ENCODE data around the gene ELFN2. TPM values are rescaled to one million over a fixed set of nuclear protein-coding genes. Genes with fewer than 3 reads are reported as not detected.

ELFN2 gene
- total RNA-seq, 1 donor from 2014 or later, result 0.82 TPM

GRCh38 chr22:37353839-37354238, 73.4 kb downstream of the ELFN2 start:
- Histone ChIP-seq H3K9me3 (ENCODE audit: low read depth) (no peaks in the 10 kb centered on the region), H3K36me3 (no peaks in the 10 kb centered on the region), H3K4me3 (no peak overlapping the region), H3K79me2 (ENCODE audit: low read depth) (no peaks in the 10 kb centered on the region), H3K27me3 (no peaks in the 10 kb centered on the region), H3K9ac (no peak overlapping the region), H2AFZ (replicated peaks) (no peak overlapping the region), H3K4me1 (peaks cover 4% of the 10 kb centered on the region), H3K27ac (no peak overlapping the region), H3K4me2 (no peak overlapping the region), H3F3A (ENCODE audit: low read depth) (no peaks in the 10 kb centered on the region), H4K20me1 (ENCODE audit: low read depth) (no peaks in the 10 kb centered on the region)
- Mint-ChIP-seq H3K4me3 (no peak overlapping the region), H3K27me3 (ENCODE audit: insufficient read depth, low read depth) (peaks cover 13% of the 10 kb centered on the region), H3K9me3 (no peaks in the 10 kb centered on the region), H3K36me3 (no peaks in the 10 kb centered on the region), H3K27ac (no peak overlapping the region), H3K4me1 (peaks cover 5% of the 10 kb centered on the region)
- DNase-seq (ENCODE audit: low spot score), result no peak
- TF ChIP-seq EZH2phosphoT487 (IDR thresholded peaks at IDR 0.05), result no peak
- TF ChIP-seq CTCF (IDR thresholded peaks at IDR 0.05), result no peak
- no peak for TF ChIP-seq EZH2 (IDR thresholded peaks at IDR 0.05)

GRCh38 chr22:37352481-37352880, 74.8 kb downstream of the ELFN2 start:
- Mint-ChIP-seq H3K4me3 (no peak overlapping the region), H3K4me1 (peaks cover 2% of the 10 kb centered on the region), H3K9me3 (no peaks in the 10 kb centered on the region), H3K36me3 (no peaks in the 10 kb centered on the region), H3K27me3 (ENCODE audit: insufficient read depth, low read depth) (peaks cover 12% of the 10 kb centered on the region), H3K27ac (no peak overlapping the region)
- Histone ChIP-seq H4K20me1 (ENCODE audit: low read depth) (no peaks in the 10 kb centered on the region), H3K4me2 (no peak overlapping the region), H3K4me1 (peaks cover 4% of the 10 kb centered on the region), H3K9ac (no peak overlapping the region), H3K9me3 (ENCODE audit: low read depth) (no peaks in the 10 kb centered on the region), H2AFZ (replicated peaks) (no peak overlapping the region), H3K4me3 (no peak overlapping the region), H3K27ac (no peak overlapping the region), H3F3A (ENCODE audit: low read depth) (no peaks in the 10 kb centered on the region), H3K79me2 (ENCODE audit: low read depth) (no peaks in the 10 kb centered on the region), H3K36me3 (no peaks in the 10 kb centered on the region), H3K27me3 (no peaks in the 10 kb centered on the region)
- DNase-seq (ENCODE audit: low spot score), result no peak
- TF ChIP-seq CTCF (IDR thresholded peaks at IDR 0.05) (no peak), EZH2 (IDR thresholded peaks at IDR 0.05) (no peak)

- H4K20me1 ChIP-seq (ENCODE audit: low read depth), result no peaks in the 10 kb centered on the region
- no peak overlapping the region for H3K27ac ChIP-seq
- no peak overlapping the region for H3K4me2 ChIP-seq
- Mint-ChIP-seq H3K9me3 (no peaks in the 10 kb centered on the region), H3K4me1 (peaks cover 2% of the 10 kb centered on the region), H3K36me3 (no peaks in the 10 kb centered on the region), H3K27me3 (ENCODE audit: insufficient read depth, low read depth) (peaks cover 12% of the 10 kb centered on the region), H3K27ac (no peak overlapping the region), H3K4me3 (no peak overlapping the region)
- H2AFZ ChIP-seq (replicated peaks), result no peak overlapping the region
- no peak overlapping the region for H3K9ac ChIP-seq
- TF ChIP-seq EZH2phosphoT487 (IDR thresholded peaks at IDR 0.05) (no peak), EZH2 (IDR thresholded peaks at IDR 0.05) (no peak), CTCF (IDR thresholded peaks at IDR 0.05) (no peak)
- H3K36me3 ChIP-seq, result no peaks in the 10 kb centered on the region
- H3K79me2 ChIP-seq (ENCODE audit: low read depth), result no peaks in the 10 kb centered on the region
- no peak for DNase-seq (ENCODE audit: low spot score)
- H3K27me3 ChIP-seq, result no peaks in the 10 kb centered on the region
- no peak overlapping the region for H3K4me3 ChIP-seq
- no peaks in the 10 kb centered on the region for H3K9me3 ChIP-seq (ENCODE audit: low read depth)
- no peaks in the 10 kb centered on the region for H3F3A ChIP-seq (ENCODE audit: low read depth)
- H3K4me1 ChIP-seq, result peaks cover 4% of the 10 kb centered on the region
Measured at GRCh38 chr22:37351232-37351631, 76.0 kb downstream of the ELFN2 start.

All from neural progenitor cell (in vitro differentiated cells).